ENCODE data around the gene AADAT. TPM values are rescaled to one million over a fixed set of nuclear protein-coding genes. Genes with fewer than 3 reads are reported as not detected.

The AADAT gene
- total and polyA plus RNA-seq, 2 of the 4 experiments (the other 2 are of a cell fraction): 4.7 to 6.9 TPM

GRCh38 chr4:170091069-170091696 lies 1.4 kb upstream of the AADAT start:
- Histone ChIP-seq H4K5ac (ENCODE audit: low read depth, low read length) (no peak overlapping the region), H3K36me3 (ENCODE audit: control insufficient read depth, insufficient read depth, low read length) (peaks cover 1% of the 10 kb centered on the region; the same call in 1 of the 2 replicates), H2BK5ac (ENCODE audit: low read depth, low read length, poor library complexity, severe bottlenecking) (no peak overlapping the region), H3K4me2 (ENCODE audit: low read depth, low read length) (no peak overlapping the region), H3K9ac (ENCODE audit: low read depth, low read length) (no peak overlapping the region), H3K4ac (ENCODE audit: low read depth, low read length) (no peak overlapping the region), H3K9me3 (ENCODE audit: control insufficient read depth, insufficient read depth, low read length) (no peaks in the 10 kb centered on the region), H3K4me1 (ENCODE audit: control insufficient read depth, insufficient read depth, low read length) (no peaks in the 10 kb centered on the region), H3K4me3 (ENCODE audit: insufficient read depth, low read depth, low read length) (no peak overlapping the region), H2BK20ac (ENCODE audit: low read depth, low read length) (no peak overlapping the region), H3K27ac (ENCODE audit: insufficient read depth, low read length) (no peak overlapping the region), H4K8ac (ENCODE audit: low read depth in 2 of 2, low read length in 2 of 2) (no peak overlapping the region), H2BK120ac (ENCODE audit: low read depth, low read length) (no peak overlapping the region), H4K20me1 (ENCODE audit: insufficient read depth, low read length) (no peaks in the 10 kb centered on the region), H3K56ac (ENCODE audit: extremely low read depth, insufficient read depth, low read length) (no peak overlapping the region), H2AK5ac (ENCODE audit: low read depth, low read length) (no peak overlapping the region), H3K23ac (ENCODE audit: low read depth, low read length) (no peak overlapping the region), H3K18ac (ENCODE audit: low read depth, low read length) (no peak overlapping the region), H2BK15ac (ENCODE audit: low read depth, low read length) (no peak overlapping the region), H3K9me1 (ENCODE audit: insufficient read depth, low read length) (no peaks in the 10 kb centered on the region), H3K14ac (replicated peaks; ENCODE audit: low read depth, low read length) (no peak overlapping the region), H2AFZ (replicated peaks; ENCODE audit: low read length, poor library complexity) (no peak overlapping the region), H3K27me3 (ENCODE audit: control insufficient read depth, insufficient read depth, low read length) (no peaks in the 10 kb centered on the region; the same call in 1 of the 2 replicates), H2AK9ac (replicated peaks; ENCODE audit: low read depth, low read length, poor library complexity) (no peak overlapping the region), H4K91ac (ENCODE audit: insufficient read depth, low read depth, low read length) (no peak overlapping the region), H3K79me1 (ENCODE audit: low read depth in 1 of 2, low read length in 2 of 2) (peaks cover 0 to 12% of the 10 kb centered on the region in 2 experiments; a peak in 1 of 4 replicates)
- BruUV-seq (replicated peaks): no TSS peak
- CTCF ChIA-PET: no interaction called here
- dilution Hi-C loops (cut with HindIII; ENCODE audit: low sequenced_read_pairs, unreplicated experiment) (no loop called here), in situ Hi-C loops (cut with MboI; ENCODE audit: low sequenced_read_pairs) (no loop called here), intact Hi-C loops (cut with micrococcal nuclease) (no loop called here)
- no peak for TF ChIP-seq RFX5 (IDR thresholded peaks at IDR 0.05; ENCODE audit: low read depth, low read length)
- no peak for TF ChIP-seq BHLHE40 (IDR thresholded peaks at IDR 0.05; ENCODE audit: low read depth, low read length)
- no peak for TF ChIP-seq MAFK (IDR thresholded peaks at IDR 0.05; ENCODE audit: low read depth, low read length)
- TF ChIP-seq USF2 (IDR thresholded peaks at IDR 0.05; ENCODE audit: low read depth, low read length): no peak
- no peak for TF ChIP-seq CHD1 (IDR thresholded peaks at IDR 0.05; ENCODE audit: low read depth, low read length)
- no peak for TF ChIP-seq RAD21 (IDR thresholded peaks at IDR 0.05; ENCODE audit: low read length)
- ATAC-seq (ENCODE audit: low read depth) (no peak), DNase-seq (no peak)
- POLR2A ChIA-PET (ENCODE audit: unreplicated experiment): no interaction called here
- WGBS, 2 experiments (ENCODE audit: extremely low coverage in 2 of 2, insufficient read length in 1 of 2): 97% methylated on average over 24 of the region's 47 CpGs; no CpG with 5 or more reads in 1 of the 2 experiments

Data from IMR-90 (cell line).